Inferior parietal cortex (tissue), 1 donor: ENCODE measurements around the gene CEP126.
A peak's percentile ranks its signal among the peaks of the same experiment; 100 is the strongest.

Experiments used
- DNase-seq: peaks from one replicate; pipeline ENCODE4 v3.0.0-alpha.2; 2016; ENCODE audit errors: extremely low spot score

The CEP126 gene

DNA sequence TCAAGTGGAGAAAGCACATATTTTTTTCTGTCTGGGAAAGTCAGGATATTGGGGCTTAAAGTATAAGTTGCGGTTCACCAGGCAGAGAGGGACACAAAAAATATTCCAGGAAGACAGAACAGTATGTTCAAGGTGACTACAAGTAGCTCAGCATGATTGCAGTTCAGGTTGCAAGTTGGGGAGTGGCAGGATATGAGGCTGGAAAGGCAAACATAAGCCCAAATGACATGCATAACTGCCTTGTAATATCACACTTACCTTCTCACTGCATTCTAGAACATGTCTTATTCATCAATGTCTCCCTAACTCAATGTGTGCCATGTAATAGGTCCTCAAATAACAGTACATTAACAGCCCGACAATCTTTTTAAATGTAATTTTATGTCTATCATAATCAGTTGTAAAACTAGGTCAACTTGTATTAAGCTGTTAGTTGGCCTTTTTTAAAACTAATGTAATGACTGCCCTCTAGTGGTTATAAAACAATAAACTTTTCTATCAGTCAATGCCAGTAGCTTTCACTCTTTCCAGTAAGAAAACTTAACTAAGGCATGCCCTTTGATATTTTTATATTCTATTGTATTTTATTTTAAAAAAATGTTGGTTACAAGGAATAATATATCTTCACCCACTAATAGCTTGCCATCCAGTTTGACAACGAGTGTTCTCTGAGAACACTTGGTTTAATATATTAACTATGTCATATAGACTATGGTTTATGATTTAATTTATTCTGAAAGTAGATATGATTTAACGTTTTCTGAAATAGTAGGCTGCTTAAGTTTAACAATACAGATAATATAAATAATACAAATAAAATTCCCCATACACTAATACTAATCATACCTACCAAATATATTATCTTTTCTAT is 93.0 kb downstream of the CEP126 start:
- DNase-seq = peak; percentile 76

- DNase-seq = no peak
Observed at GRCh38 chr11:102010776-102011494, 96.1 kb downstream of the CEP126 start.

DNA sequence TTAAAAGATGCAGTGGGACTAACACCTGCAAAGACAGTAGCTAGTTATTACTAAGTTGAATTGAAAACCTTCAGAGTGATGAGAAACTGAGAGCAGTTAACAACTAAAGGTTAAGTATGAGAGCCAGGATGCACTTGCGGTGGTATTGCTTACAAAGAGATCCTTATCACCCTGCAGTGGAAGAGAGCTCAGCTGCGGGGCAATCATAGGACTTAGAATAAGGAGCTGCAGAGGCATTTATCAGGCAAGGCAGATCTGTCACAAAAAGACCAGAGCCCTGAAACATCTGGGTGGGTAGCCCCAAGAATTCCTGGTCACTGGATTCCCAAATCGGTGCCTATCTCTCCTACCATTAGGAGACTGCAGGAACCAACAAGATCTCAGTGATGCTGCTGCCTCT is 98.1 kb downstream of the CEP126 start:
- no peak for DNase-seq

GRCh38 chr11:102014756-102015155 is 99.9 kb downstream of the CEP126 start:
- no peak for DNase-seq

GRCh38 chr11:102017026-102017425 is 102.2 kb downstream of the CEP126 start:
- DNase-seq = no peak

DNA sequence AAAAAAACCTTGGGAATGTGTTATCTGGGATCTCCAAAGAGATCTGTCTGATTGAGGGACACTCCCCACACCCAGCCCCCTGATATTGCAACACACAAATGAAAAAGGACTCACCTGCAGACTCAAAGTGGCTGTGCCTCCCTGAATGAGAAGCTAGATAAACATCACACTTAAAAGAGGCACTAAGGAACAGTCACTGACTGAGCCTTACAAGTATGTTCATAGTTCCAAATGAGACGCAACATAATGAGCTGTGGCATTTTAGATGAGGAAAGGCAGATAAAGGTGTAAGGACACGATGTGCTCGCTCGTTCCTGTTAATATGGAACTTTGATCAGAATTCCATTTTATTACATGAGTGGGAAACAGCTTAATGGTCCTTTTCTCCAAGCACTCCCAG is 111.4 kb downstream of the CEP126 start:
- DNase-seq = no peak

DNA sequence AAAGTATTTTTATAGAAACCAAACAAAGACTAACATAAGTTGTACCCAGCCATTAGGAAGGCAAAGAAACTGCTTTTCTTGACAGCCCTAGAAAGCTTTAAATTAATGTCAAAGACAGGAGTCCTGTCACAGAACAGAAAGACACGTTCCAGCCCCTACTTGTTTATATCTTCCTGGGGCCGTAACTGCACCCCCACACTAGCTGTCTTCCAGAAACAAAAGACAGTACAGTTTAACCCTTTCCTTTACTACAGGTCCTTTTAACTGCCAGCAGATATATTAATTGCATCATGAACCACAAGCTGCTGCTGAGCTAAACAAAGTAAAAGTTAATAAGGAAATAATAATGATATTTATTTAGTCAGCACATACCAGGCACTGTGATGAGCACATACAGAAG is 112.1 kb downstream of the CEP126 start:
- no peak for DNase-seq

GRCh38 chr11:102036757-102037156 is 121.9 kb downstream of the CEP126 start:
- DNase-seq = no peak

- DNase-seq = no peak
Observed at GRCh38 chr11:102046841-102047240, 132.0 kb downstream of the CEP126 start.

DNA sequence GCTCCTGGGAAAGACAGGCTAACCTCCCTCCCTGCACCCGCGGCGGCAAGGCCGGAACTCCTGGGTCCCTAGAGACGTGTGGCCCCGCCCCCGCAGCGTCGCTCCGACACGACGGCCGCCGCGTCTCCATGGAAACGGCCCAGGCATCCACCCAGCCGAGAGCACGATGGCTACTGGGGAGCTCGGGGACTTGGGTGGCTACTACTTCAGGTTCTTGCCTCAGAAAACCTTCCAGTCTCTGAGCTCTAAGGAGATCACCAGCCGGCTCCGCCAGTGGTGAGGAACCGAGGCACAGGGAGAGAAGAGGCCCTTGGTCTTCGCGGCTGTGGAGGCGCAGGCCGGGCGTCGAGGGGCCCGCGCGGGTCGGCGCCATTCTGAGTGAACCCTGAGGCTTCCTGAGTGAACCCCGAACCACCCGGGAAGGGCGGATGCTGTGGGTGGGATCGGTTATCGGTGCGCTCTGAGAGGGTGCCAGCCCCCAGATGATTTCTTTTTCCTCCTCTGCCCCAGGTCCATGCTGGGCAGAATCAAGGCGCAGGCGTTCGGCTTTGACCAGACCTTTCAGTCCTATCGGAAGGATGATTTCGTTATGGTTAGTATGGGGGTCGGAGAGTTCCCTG is 132.6 kb downstream of the CEP126 start, which contains the start of gene CFAP300:
CFAP300 (plus strand) TSS at position 133 of the 620 bp plus-strand sequence; CDS start at position 167, 34 bp downstream.
- DNase-seq = peak; percentile 11
